Aortic smooth muscle cell (primary cell): ENCODE results near the gene LRRC74B. TPM values are rescaled to one million over a fixed set of nuclear protein-coding genes. Genes with fewer than 3 reads are reported as not detected.

Experiments used
- total RNA-seq: library from RNA; depleted of rRNA; stranded (reverse); fragments of >200 nt; gene quantifications from 2 replicates; pipeline ENCODE4 v1.2.3, GENCODE V29; 2014

Gene LRRC74B, protein sequence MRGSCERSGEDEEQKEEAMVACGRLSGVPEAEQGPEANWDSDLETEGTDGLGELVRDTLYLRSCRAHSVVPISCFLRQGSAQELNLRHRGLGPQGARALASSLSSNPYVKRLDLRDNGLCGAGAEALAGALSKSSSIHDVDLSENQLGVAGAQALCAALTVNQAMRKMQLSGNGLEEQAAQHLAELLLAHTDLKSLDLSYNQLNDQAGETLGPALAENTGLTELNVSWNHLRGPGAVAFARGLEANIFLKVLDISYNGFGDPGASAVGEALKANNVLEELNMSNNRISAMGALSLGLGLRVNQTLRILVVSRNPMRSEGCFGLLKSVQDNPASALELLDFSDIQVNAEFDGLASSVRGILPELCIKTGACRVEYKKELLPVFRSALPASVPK
- not detected in 2 replicates for total RNA-seq

DNA sequence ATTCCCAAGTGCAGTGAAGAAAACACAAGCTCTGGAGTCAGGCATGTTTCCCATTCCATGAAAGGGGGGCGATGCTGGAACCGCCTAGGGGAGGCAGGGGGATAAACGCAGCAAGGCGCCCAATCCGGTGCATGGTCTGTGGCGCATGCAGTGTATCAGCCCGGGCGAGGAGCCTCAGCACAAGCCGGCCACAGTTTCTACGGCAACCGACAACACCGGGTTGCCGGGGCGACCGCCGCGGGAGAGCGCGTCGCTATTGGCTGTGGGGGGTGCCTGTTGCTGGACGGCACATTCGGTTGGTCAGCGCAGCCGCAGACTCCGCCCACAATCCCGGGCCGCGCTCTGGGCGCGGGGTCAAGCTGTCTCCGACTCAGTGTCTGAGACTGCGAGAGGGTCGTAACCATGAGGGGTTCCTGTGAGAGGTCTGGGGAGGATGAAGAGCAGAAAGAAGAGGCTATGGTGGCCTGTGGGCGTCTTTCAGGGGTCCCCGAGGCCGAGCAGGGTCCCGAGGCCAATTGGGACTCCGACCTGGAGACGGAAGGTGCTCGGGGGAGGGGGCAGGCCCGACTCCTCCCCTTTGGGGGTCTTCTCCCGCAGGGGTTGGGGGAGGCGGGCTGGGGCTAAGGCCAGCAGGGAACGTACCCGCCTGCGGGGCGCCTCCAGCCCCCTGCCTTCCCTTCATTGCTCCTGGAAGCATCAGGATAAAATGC lies at the start of gene LRRC74B:
LRRC74B (plus strand) TSS at position 362 of the 710 bp plus-strand sequence; CDS start at position 403, 41 bp downstream.

DNA sequence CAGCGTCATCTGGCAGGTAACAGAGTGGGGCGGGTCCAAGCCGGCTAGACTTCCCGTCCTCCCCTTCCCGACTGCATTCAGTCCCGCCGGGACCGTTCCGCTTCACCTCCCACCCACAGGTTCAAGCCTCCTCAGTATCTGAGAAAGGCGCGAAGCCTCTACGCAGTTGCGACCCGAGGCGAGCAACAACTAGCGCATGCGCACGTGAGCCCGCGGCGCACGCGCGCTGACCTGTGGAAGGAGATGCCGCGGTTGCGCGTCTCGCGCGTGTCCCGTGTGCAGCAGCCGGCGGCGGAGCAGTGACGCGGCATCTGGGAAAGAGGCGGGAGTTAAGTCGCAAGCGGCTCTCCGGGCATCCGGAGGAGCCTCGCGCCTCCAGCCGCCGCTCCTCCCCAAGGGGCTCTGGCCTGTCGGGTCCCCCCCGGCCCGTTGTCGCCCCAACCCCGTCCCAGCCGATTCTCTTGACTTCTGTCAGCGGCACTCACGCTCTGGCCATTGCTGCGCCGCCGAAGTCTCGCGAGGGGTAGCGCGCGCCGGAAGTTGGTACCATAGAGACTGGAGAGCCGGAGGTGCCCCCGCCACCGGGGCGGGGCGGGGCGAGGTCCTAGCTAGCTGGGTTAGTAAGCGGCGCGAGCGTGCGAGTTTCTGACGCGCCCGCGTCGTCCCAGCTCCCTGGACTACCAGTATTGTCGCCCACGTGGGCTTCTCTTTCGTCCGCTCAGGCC lies 44.0 kb upstream of the LRRC74B start, which contains the start of gene THAP7:
THAP7 (minus strand) TSS at position 518 of the 725 bp plus-strand sequence; CDS start at position 311, 207 bp downstream.

DNA sequence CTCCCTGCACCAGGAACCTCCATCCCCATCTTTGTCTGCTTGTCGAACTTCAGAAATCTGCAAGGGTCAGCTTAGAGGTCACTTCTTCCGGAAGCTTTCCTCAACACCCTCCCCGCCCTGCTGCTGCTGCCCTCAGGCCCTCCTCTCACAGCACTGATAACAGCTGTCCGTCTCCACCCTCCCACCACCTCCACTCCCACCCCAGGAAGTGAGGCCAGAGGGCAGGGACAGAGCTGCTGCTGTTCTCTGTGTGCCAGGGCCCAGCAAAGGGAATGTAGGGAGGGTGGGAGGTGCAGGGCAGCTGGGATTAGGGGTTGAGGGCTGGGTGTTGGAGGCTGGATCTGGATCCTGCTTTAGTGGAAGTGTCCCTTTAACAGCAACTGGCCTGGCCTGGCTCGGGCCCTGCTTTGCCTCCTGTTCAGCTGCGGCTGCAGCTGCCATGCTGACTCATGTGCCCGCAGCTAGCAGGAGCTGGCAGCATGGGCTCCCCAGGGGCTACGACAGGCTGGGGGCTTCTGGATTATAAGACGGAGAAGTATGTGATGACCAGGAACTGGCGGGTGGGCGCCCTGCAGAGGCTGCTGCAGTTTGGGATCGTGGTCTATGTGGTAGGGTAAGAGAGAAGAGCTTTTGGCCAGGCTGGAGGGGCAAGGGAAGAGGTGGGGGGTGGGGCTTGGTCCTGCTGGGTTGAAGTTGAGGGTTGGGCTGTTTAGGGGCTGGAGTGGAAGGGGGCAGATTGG lies 30.9 kb upstream of the LRRC74B start, which contains the start of gene P2RX6:
P2RX6 (plus strand) TSS at position 440 of the 740 bp plus-strand sequence; CDS start at position 450, 10 bp downstream.

DNA sequence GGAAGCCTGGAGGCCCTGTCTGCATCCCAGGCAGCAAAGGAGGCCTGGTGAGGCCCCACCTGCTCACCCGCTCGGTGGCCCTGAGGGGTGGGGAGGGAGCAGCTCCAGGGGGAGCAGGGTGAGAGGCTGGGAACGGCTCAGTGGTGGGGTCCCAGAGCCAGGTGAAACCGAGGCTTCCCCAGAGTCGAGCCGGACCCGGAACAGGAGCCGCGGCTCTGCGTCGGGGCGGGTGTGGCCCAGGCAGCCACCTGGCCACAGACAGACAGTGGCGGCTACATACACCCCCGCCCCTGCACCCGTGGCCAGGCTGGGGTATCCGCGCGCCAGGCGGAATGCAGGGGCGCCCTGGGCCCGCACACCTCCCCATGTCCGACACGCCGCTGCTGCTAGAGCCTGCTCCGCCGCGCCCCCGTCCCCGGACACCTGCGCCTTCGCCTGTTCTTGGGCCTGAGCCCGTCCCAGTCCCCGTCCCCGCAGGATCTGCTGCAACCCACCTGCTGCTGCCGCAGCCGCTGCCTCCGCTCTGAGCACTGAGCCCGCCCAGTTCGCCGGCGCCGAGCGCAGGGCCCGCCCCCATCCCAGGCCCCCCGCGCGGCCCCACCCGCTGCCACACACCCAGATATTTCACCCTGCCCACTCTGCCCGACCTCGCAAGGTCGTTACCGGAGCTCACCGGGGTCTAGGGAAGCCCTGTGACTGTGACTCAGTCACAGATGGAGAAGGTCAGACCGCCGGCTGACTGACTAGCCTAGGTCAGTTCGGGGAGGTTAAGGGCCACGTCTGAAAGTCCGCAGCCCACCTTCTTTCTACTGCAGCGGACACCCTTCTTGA lies 13.5 kb upstream of the LRRC74B start, which contains the start of gene SLC7A4:
SLC7A4 (minus strand) TSS at position 525 of the 831 bp plus-strand sequence. CDS start 749 bp downstream, outside the sequence.

Other genes starting within 250 kb of the LRRC74B start
- gene PI4KA, start 187.1 kb upstream of the LRRC74B start, total RNA-seq, result 33.2 and 36.9 TPM in 2 replicates
- 9.1 and 9.5 TPM in 2 replicates for gene SNAP29, start 186.9 kb upstream of the LRRC74B start, total RNA-seq
- 29.7 and 30.8 TPM in 2 replicates for gene CRKL, start 128.5 kb upstream of the LRRC74B start, total RNA-seq
- 0.37 and 0.53 TPM in 2 replicates for gene AIFM3, start 78.7 kb upstream of the LRRC74B start, total RNA-seq
- 45.4 and 53.8 TPM in 2 replicates for gene LZTR1, start 63.6 kb upstream of the LRRC74B start, total RNA-seq
- gene THAP7, start 43.8 kb upstream of the LRRC74B start, total RNA-seq, result 18.0 and 22.2 TPM in 2 replicates
- gene P2RX6, start 30.8 kb upstream of the LRRC74B start, total RNA-seq, result 1.4 and 2.8 TPM in 2 replicates
- gene SLC7A4, start 13.4 kb upstream of the LRRC74B start, total RNA-seq, result not detected in 2 replicates